HepG2 (cell line): ENCODE measurements around the gene OAT.

Source experiments
- CREB1 ChIP-seq, 2 experiments: fragments of 450-650 bp in 1 of 2; IDR thresholded peaks; 2 replicates each; pipeline ENCODE4 v1.6.1; 2016 to 2017; ENCODE audit warnings: control low read depth in 1 of 2, mild to moderate bottlenecking in 1 of 2, missing compliant biosample characterization in 1 of 2, missing genetic modification characterization in 1 of 2
- FOXK1 ChIP-seq: sonication (generic); formaldehyde crosslinking; IDR thresholded peaks from 2 replicates; pipeline ENCODE4 v1.4.0; 2020; ENCODE audit warnings: low read depth, missing genetic modification reagents, borderline replicate concordance
- JUN ChIP-seq: sonication (generic); formaldehyde crosslinking; IDR thresholded peaks from 2 replicates; pipeline ENCODE4 v1.4.0; 2020; ENCODE audit warnings: mild to moderate bottlenecking, missing genetic modification reagents
- POLR2A ChIP-seq, 2 experiments: IDR thresholded peaks; 2 replicates each; pipeline ENCODE4 v1.6.1; 2011; ENCODE audit warnings: low read depth in 2 of 2, low read length in 2 of 2, mild to moderate bottlenecking in 1 of 2, moderate library complexity in 1 of 2; ENCODE audit not compliant: insufficient read depth in 1 of 2
- POLR2AphosphoS5 ChIP-seq: IDR thresholded peaks from 2 replicates; pipeline ENCODE4 v1.6.1; 2012; ENCODE audit warnings: low read depth, low read length
- PTBP1 ChIP-seq: fragments of 200-400 bp; formaldehyde crosslinking; IDR thresholded peaks from 2 replicates; pipeline ENCODE4 v1.6.1; 2018; ENCODE audit warnings: low read length, low read depth; ENCODE audit not compliant: poor library complexity, severe bottlenecking
- SCMH1 ChIP-seq: sonication (generic); formaldehyde crosslinking; IDR thresholded peaks from 2 replicates; pipeline ENCODE4 v1.9.0; 2021; ENCODE audit warnings: missing genetic modification reagents, mild to moderate bottlenecking, borderline replicate concordance
- ZNF354B ChIP-seq: sonication (generic); formaldehyde crosslinking; IDR thresholded peaks from 2 replicates; pipeline ENCODE4 v1.8.0; 2022; ENCODE audit warnings: mild to moderate bottlenecking, missing genetic modification reagents
- ZNF839 ChIP-seq: sonication (generic); formaldehyde crosslinking; IDR thresholded peaks from 2 replicates; pipeline ENCODE4 v1.4.0; 2020; ENCODE audit warnings: missing genetic modification reagents, mild to moderate bottlenecking, borderline replicate concordance
- TF ChIP-seq, protein P1 (sequence below): sonication (generic); formaldehyde crosslinking; IDR thresholded peaks from 2 replicates; pipeline ENCODE4 v1.5.0; 2020; ENCODE audit warnings: mild to moderate bottlenecking, missing genetic modification reagents, moderate library complexity

DNA sequence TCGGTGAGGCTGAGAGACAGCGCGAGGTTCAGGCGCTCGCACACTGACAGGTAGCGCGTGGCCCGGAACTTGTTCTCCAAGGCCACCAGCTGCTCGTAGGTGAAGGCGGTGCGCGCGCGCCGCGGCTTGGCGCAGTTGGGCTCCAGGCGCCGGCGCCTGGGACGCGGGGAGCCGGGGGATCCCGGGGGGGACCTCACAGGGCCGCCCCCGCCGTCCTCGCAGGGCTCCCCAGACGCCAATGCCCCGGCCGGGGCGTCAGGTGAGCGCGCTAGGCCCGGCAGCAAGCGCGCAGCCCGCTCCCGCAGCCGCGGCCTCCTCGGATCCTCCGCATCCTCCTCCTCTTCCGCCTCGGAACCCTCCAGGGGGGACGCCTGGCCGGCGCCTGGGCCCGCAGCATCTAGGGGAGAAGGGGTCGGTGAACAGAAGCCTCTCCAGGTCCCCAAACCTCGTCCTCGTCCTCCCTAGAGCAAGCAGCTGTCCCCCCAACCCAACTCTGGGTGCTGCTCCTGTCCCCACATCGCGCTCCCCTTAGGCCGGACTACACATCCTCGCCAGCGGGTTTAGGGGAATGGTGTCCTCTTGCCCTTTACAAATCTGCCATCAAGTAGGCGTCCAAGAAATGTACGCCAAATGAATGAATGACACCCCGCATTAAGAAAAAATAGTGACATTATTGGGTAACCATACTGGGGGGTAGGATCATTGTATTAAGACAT lies 29.2 kb upstream of the OAT start:
- TF ChIP-seq, protein P1, sequence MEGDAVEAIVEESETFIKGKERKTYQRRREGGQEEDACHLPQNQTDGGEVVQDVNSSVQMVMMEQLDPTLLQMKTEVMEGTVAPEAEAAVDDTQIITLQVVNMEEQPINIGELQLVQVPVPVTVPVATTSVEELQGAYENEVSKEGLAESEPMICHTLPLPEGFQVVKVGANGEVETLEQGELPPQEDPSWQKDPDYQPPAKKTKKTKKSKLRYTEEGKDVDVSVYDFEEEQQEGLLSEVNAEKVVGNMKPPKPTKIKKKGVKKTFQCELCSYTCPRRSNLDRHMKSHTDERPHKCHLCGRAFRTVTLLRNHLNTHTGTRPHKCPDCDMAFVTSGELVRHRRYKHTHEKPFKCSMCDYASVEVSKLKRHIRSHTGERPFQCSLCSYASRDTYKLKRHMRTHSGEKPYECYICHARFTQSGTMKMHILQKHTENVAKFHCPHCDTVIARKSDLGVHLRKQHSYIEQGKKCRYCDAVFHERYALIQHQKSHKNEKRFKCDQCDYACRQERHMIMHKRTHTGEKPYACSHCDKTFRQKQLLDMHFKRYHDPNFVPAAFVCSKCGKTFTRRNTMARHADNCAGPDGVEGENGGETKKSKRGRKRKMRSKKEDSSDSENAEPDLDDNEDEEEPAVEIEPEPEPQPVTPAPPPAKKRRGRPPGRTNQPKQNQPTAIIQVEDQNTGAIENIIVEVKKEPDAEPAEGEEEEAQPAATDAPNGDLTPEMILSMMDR (CRISPR knock-in tag), result no peak
- TF ChIP-seq PTBP1 (no peak), POLR2A (IDR thresholded peaks at IDR 0.05; ENCODE audit: insufficient read depth in 1 of 2, low read depth in 2 of 2, low read length in 2 of 2) (no peak), ZNF839 (no peak), CREB1 (IDR thresholded peaks at IDR 0.05) (no peak), CREB1 (CRISPR knock-in tag; IDR thresholded peaks at IDR 0.05) (no peak), ZNF354B (CRISPR knock-in tag) (no peak), SCMH1 (CRISPR knock-in tag) (no peak), POLR2AphosphoS5 (no peak), JUN (CRISPR knock-in tag) (no peak), FOXK1 (CRISPR knock-in tag) (no peak)
